NCI-H2107 treated with DMSO at 0.1 percent for 48 hours (cell line): Measurements from ENCODE around the gene KPNA2.
"Not testable (repeated sequence)": the region's sequence is repeated elsewhere in the genome, so short reads cannot be mapped to it uniquely, and the experiment has no call there.

Experiments used
- DNase-seq: peaks from one replicate; lab custom pipeline; 2025; ENCODE audit not compliant: unreplicated experiment; lab: John Stamatoyannopoulos, UW

Gene KPNA2

GRCh38 chr17:68035523-68036303 lies at the start of gene KPNA2:
Gene KPNA2, plus strand, starts transcription at chr17:68035735. Its CDS starts 1,398 bp downstream, at chr17:68037133.
- DNase-seq: peak; percentile 96

- peak; percentile 88 for DNase-seq
Measured at GRCh38 chr17:67990909-67991308, 44.6 kb upstream of the KPNA2 start.

- no peak for DNase-seq
Measured at GRCh38 chr17:67992548-67993152, 42.9 kb upstream of the KPNA2 start.

GRCh38 chr17:67993153-67993997 lies 42.2 kb upstream of the KPNA2 start:
- peak; percentile 52 for DNase-seq

- no peak for DNase-seq
Measured at GRCh38 chr17:67993998-67994361, 41.6 kb upstream of the KPNA2 start.

- DNase-seq: no peak
Measured at GRCh38 chr17:67994817-67995569, 40.5 kb upstream of the KPNA2 start.

GRCh38 chr17:67995570-67996263 lies 39.8 kb upstream of the KPNA2 start:
- no peak for DNase-seq

GRCh38 chr17:67996301-67997171 lies 39.0 kb upstream of the KPNA2 start, which contains the start of gene C17orf58:
Gene C17orf58, minus strand, starts transcription at chr17:67996469. Its CDS starts 271 bp downstream, at chr17:67996198.
- DNase-seq: not testable (repeated sequence)

- DNase-seq: no peak
Measured at GRCh38 chr17:67998466-67998865, 37.1 kb upstream of the KPNA2 start.

GRCh38 chr17:67999291-67999911 lies 36.1 kb upstream of the KPNA2 start:
- DNase-seq: peak; percentile 8

- no peak for DNase-seq
Measured at GRCh38 chr17:68004201-68004600, 31.3 kb upstream of the KPNA2 start.

GRCh38 chr17:68006797-68007196 lies 28.7 kb upstream of the KPNA2 start:
- no peak for DNase-seq

GRCh38 chr17:68011199-68011665 lies 24.3 kb upstream of the KPNA2 start:
- DNase-seq: peak; percentile 12

- no peak for DNase-seq
Measured at GRCh38 chr17:68013385-68013784, 22.1 kb upstream of the KPNA2 start.

- DNase-seq: no peak
Measured at GRCh38 chr17:68015081-68015723, 20.3 kb upstream of the KPNA2 start.

GRCh38 chr17:68016838-68017237 lies 18.7 kb upstream of the KPNA2 start:
- no peak for DNase-seq

GRCh38 chr17:68018493-68018892 lies 17.0 kb upstream of the KPNA2 start:
- not testable (repeated sequence) for DNase-seq

- DNase-seq: no peak
Measured at GRCh38 chr17:68019336-68019674, 16.2 kb upstream of the KPNA2 start.
